Eye (tissue), 1 donor: ENCODE data around the gene TPPP3.
A peak's percentile ranks its signal among the peaks of the same experiment; 100 is the strongest.

ENCODE experiments used
- DNase-seq: peaks from one replicate; pipeline ENCODE4 v3.0.0-alpha.2; 2015

The TPPP3 gene

DNA sequence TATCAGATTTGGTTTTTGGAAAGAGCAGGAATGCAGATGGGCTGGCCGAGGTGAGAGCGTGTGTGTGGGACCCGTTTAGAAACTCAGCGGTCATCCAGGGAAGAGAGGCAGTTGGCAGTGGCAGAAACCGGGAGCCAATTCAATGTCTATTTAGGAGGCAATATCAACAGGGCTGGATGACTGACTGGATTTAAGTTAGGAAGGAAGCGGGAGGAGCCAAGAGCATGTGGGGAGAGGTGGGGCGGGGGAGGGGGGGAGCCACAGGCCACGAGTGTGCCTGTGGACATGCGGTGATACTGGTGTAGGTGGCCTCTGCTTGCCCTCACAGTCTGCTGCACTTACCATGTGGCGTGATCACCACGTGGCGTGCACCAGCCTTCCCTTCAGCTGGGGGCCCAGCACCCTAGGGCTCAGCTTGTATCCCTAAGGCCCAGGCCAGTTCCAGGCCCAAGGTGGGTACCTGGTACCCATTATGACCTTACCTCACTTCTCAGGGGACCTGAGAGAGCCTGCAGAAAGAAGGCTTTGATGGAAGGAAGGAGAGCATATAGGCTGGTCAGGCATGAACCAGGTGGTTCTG lies 10.8 kb upstream of the TPPP3 start:
- DNase-seq, result no peak

GRCh38 chr16:67400901-67401300 lies 7.6 kb upstream of the TPPP3 start:
- no peak for DNase-seq

GRCh38 chr16:67399749-67400704 lies 6.7 kb upstream of the TPPP3 start:
- DNase-seq, result no peak

DNA sequence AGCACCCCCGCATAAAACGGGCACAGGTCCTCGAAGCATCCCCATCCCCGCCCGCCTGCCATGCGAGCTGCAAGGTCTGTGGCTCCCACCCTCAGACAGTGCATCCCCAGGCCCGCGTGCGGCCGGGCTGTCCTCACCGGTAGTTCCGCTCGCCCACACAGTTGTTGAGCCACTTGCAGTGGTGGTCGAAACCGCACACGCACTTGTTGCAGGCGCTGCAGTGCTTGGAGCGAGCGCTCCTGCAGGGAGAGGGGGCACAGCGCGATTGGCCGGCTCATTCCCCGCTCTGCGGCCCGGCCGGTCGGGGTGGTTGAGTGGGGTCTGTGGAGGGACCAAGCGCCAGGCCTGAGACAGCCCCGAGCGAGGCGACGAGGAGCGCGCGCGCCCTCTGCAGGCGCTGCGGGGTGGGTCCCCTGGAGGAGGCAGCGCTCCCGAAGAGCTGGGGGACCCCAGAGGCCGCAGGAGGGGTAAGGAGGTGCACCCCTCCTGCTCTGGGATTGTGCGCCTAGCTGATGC lies 6.0 kb upstream of the TPPP3 start:
- peak; percentile 90 for DNase-seq

- no peak for DNase-seq
Observed at GRCh38 chr16:67398546-67399217, 5.4 kb upstream of the TPPP3 start.

DNA sequence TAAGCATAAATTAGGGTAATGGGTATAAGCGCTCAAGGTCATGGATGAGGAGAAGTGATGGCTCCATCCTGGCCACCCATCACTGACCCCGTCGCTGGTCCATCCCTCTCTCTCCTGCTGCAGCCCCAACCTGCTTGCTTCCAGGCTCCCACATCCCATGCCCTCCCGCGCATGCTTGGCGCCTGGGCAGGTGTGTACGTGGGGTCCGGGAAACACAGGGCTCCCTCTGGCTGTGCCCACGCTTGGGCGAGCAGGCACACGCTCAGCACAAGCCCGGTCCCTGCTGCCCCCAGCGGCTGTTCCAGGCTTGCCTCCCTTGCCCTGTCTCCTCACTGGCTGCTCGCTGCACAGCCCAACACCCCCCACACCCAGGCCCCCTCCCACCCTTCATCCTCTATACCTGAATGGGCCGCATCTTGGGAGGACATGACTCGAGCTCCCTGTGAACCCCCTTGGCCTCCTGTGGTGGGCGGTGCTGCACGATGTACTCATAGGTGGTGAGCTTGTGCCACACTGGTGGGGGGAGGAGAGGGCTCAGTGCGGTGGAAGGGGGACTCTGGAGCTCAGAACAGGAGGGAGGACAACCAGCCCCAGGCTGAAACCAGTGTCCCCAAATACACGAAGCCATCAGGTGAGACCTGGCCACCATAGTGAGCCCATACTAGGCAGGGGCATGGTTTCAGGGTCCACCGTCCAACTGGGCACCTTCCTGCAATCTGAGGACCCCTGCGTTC lies 4.7 kb upstream of the TPPP3 start:
- DNase-seq, result peak; percentile 64

DNA sequence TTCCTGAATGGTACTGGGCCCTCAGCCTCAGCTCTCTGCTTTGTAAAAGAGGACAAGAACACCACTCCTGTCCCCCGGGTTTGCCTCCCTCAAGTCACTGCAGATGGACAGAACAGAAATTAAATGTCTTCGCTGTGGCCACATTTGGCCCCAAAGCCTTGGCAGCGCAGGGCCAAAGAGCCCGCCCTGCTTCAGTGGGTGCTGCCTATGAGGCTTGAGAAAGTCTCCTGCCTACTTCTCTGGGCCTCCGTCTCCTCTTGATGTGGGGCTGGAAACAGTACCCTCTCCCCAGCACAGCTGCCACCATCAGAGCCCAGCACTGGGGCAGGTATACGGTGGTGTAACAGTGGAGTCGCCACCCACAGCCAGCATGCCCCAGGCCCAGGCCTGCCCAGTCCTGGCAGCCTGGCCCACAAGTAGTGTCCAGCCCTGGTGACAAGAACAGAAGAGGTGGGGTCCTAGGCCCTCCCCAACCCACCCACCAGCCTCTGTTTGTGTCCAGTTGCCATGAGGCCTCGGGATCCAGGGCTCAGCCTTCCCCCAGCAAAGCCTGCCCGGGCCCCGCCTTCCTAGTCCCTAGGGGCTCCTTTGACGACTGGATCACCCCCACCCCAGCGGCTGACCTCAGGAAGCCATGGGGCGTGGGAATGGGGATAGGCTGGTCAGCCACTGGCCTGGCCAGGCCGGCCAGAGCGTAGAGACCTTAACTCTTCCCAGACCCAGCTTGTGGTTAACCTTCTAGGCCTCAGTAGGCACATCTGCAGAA lies 3.9 kb upstream of the TPPP3 start:
- peak; percentile 41 for DNase-seq

DNA sequence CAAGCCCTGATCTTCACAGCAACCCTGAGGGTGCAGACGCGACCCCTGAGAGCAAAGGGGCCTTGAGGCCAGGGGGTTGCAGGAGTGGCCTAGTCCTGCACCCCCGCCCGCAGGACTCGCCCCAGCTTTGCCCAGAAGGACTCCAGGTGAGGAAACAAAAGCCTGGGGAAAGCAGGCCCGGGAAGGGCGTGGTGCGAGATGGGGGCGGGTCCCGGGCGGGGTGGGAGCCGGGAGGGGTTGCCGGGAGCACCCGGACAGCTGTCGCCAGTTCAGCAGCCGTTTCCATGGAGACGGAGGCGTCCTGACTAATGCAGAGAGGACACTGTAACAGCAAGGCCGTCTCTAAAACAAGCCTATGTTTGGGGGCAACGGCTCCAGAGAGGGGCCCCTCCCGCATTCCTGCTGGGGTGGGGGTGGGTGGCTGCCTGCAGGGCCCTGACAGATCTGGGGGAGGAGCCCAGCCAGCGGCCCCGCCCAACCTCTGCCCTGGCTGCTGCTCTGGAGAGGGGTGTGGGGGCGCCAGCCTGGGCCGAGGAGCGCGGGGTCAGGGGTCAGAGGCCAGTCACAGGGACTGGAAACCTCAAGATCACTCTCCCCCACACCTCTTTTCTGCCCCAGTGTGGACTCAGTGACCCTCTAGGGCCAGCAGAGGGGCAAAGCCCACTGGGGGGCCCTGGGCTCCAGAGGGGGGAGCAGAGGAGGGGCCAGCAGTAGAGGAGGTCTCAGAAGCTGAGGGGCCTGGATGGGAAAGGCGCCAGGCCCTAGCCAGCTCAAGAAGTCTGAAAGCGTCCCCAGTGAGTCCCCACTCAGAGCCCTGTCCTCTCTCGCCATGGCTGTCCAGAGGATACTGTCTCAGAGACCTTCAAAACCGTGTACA lies 3.1 kb upstream of the TPPP3 start:
- DNase-seq, result peak; percentile 97

DNA sequence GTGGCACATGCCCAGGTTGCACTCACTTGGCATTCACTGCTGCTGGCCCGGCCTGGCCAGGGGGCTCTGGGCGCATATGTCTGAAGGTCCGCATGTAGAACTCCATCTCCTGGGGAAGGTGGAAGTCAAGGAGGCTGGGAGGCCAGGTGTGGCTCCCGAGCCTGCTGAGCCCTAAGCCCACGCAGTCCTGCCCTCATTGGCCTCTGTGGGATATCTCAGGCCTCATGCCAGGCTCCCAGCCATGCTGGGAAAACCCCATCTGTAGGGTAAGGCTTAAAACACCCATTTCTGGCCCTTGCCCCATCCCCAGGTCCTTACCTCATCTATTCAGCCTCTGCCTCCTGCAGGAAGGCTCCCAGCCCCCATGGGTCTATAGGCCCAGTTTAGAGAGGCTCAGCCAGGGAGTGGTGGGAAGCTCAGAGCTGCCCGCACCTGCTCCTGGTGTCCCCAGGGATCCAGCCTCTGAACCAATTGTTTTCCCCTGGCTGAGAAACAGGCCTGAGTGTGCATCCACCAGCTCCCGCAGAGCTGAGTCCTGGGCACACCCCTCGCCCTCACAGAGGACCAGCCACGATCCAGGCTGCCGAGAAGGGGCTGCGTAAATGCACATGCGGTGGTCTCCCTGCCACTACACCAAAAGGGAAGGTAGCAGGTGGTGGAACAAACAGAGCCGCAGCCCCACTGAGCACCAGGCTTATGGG lies 2.3 kb upstream of the TPPP3 start:
- DNase-seq, result peak; percentile 89

- DNase-seq, result no peak
Observed at GRCh38 chr16:67395105-67395457, 1.8 kb upstream of the TPPP3 start.

DNA sequence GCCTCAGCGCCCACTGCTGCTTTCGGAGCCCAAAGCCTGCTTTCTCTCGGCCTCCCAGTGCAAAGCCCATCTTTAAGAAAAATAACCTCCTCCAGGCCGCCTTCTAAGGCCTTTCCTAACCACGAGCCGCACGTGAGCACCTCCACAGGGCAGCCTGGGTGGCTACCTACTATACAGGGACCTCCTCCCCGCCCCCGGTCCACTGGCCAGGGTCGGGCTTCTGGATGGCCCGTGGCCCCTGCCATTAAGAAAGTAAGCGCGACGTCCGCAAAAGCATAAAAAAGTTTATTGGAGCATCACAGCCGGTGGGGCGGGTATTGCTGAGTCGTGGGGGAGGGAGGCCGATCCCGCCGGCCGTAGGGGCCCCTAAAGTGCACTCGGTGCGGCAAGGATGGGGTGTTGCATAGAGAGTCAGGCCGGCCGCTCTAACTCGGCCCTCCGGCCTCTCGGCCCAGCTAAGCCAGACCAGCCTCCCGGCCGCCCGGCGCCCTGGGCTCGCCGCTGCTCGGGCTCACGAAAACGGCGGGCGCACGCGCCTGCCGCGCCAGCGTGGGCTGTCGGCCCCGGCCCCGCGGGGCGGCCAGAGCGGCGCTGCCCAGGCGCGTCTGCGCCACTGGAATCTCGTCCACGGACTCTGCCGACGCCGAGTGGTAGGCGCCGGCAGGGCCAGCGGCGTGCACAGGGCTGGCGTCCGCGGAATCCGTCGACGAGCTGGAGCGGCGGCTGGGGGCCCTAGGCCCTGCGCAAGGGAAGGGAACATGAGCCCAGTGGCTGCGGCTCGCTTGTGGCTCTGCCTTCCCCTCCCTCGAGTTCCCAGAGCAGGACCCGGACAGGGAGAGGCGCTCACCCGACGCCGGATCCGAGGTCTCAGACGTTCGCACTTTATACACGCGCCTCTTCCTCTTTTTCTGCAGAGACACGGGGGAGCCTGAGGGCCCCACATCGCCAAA lies 1.1 kb upstream of the TPPP3 start:
- peak; percentile 69 for DNase-seq

- DNase-seq, result no peak
Observed at GRCh38 chr16:67393788-67394154, 473 bp upstream of the TPPP3 start.

- peak; percentile 37 for DNase-seq
Observed at GRCh38 chr16:67392301-67393059, 818 bp downstream of the TPPP3 start.

- no peak for DNase-seq
Observed at GRCh38 chr16:67391424-67392300, 1.6 kb downstream of the TPPP3 start.

- no peak for DNase-seq
Observed at GRCh38 chr16:67390816-67391423, 2.4 kb downstream of the TPPP3 start.

DNA sequence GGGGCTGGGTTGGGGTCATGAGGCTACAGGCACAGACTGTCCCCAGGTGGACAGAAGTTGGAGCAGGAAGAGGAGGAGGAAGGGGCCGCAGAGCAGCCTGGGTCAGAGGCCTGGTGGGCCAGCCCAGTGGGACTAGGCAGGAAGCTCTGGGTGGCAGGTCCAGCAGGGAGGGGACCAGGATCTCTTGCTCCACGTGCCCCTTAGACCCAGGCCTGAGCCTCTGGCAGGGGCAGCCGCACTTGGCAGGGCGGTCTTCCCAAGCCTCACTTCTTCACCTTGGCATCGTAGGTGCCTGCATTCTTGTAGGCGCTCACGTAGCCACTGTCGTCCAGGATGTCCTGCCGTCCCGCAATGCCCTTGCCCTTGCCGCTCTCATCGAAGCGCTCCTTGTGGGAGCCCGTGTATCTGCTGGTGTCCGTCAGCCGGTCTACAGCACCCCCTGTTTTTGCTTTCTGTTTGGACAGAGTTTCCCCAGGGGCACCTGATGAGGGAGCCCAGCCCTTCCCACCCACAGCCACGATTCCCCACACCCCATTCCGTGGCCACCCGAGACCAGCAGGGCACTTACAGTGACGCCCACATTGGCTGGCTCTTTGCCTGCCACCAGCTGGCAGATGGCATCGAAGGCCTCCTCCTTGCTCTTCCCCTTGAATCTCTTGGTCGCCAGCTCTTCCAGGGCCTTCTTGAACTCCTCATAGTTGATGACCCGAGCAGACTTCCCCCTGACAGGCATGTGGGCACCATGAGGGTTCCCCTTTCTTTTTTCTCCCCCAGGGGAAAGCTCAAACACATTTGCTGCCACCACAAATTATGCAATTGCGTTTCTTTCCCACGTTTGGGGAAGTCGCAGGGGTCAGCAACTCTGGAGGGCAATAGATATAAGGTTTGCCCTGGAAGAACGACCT lies 3.1 kb downstream of the TPPP3 start:
- DNase-seq, result no peak
